AG09319 (cell line): Measurements from ENCODE around the gene BOC.

Experiments
- DNase-seq: peaks from one replicate; pipeline ENCODE4 v3.0.0-alpha.2; 2010; ENCODE audit warnings: low read depth; ENCODE audit errors: extremely low read depth
- TF ChIP-seq, protein P1 (sequence below): IDR thresholded peaks from 2 replicates; pipeline ENCODE4 v1.5.1; 2011; ENCODE audit warnings: low read depth, mild to moderate bottlenecking, inconsistent platforms, low read length, moderate library complexity

The BOC gene

DNA sequence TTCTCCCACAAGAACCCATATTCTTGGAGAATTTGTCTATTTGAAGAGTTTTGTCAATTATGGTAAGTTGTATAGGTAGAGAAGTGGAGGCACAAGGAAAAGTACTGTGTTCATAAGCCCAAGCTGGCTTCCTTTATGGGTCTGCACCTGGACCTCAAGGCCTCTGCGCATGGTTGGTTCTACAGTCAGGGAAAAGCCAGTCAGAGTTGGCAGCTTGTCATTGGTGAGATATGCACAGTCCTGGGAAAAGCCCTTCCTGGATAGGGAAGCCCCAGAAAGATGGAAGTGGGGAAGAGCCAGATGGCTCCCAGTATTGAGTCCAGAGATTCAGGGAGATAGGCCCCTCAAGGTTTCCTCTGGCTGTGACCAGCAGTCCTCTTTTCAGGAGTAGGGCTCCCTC lies 15.8 kb downstream of the BOC start:
- DNase-seq = no peak
- TF ChIP-seq, protein P1, sequence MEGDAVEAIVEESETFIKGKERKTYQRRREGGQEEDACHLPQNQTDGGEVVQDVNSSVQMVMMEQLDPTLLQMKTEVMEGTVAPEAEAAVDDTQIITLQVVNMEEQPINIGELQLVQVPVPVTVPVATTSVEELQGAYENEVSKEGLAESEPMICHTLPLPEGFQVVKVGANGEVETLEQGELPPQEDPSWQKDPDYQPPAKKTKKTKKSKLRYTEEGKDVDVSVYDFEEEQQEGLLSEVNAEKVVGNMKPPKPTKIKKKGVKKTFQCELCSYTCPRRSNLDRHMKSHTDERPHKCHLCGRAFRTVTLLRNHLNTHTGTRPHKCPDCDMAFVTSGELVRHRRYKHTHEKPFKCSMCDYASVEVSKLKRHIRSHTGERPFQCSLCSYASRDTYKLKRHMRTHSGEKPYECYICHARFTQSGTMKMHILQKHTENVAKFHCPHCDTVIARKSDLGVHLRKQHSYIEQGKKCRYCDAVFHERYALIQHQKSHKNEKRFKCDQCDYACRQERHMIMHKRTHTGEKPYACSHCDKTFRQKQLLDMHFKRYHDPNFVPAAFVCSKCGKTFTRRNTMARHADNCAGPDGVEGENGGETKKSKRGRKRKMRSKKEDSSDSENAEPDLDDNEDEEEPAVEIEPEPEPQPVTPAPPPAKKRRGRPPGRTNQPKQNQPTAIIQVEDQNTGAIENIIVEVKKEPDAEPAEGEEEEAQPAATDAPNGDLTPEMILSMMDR = no peak

DNA sequence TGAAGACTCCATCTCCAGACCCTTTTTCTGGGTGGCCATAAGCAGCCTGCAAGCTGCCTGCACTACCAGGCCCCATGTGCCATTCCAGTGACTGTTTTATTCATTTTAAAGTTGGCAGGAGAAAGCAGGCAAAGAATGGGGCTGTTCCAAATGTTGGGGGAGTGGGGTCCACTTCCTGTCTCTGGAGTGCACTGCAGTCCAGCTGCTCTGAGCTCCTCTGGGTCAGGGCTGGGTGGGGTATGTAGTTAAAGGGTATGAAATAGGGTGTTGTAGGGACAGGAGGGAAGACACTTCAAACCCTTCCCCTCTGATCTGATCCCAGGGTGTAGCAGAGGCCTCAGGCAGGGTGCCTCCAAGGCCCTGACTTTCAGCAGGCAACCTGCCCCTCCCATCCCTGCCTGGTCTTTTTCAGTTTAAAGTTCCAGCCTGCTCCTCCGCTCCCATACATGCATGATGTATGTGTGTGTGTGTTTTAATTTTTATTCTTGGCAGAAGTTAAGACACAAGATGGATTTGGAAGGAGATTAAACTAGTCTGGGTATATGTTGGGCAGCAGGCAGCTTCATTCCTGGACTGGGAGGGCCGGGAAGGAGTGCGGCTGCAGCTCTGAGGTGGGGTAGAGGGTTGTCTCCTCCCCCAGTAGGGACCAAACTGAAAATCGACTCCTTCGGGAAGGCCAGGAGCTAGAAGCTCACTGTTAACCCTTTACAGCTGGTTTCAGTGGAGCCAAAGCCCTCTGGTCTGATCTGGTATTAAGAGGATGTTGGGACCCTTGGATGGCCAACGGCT lies 17.3 kb downstream of the BOC start:
- TF ChIP-seq, protein P1 = no peak
- DNase-seq = no peak

DNA sequence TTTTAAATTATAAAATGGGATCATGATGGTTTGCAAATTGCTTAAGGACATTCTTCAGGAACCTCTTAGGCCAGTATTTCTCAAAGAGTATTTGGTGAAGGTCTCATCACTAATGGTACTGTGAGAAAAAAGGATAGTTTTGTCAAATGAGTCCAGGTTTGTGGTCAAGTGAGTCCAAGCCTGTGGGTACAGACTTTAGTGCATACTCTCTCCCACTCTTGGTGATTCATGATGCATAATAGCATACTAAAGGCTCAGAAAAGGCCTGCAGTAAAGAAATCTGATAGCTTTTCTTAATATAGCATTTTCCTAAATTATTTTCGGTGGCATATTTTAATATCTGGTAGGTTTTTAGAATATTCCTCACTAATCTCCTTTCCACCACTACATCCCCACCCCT lies 20.0 kb downstream of the BOC start:
- TF ChIP-seq, protein P1 = no peak
- DNase-seq = no peak

DNA sequence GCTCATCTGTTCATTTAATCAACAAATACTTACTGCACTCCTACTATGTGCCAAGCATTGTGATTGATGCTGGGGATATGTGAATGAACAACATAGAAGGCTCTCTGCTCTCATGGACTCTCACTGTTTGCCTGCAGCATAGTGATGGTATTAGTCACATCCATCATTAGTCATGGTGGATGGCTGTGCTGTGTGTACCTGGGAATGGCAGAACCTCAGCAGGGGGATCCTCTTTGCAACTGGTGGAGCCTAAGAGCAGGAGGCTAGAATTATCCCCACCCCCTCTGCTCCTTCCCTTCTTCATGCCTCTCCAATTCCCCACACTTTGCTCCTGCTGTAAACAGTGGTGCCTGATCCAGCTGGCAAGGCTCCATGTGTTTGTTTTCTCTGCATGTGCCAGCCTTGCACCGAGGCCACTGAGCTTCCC lies 20.5 kb downstream of the BOC start:
- DNase-seq = no peak
- TF ChIP-seq, protein P1 = no peak

DNA sequence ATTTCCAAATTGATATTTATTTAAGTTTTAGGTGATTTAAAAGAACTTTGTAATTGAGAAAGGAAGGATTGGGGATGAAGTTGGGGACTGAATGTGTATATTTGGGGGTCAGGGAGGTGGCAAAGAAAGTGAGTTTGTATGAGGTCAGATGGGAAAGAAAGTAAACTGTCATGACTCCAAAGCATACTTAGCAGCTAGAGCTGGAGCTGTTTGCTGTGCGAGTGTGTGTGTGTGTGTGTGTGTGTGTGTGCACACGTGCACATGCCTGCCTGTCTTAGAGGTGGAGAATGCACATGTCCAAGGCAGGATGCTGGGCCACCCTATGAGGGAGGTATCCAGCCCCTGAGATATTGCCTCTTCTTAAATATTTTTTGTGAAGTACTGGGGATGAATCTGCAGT lies 21.0 kb downstream of the BOC start:
- TF ChIP-seq, protein P1 = no peak

DNA sequence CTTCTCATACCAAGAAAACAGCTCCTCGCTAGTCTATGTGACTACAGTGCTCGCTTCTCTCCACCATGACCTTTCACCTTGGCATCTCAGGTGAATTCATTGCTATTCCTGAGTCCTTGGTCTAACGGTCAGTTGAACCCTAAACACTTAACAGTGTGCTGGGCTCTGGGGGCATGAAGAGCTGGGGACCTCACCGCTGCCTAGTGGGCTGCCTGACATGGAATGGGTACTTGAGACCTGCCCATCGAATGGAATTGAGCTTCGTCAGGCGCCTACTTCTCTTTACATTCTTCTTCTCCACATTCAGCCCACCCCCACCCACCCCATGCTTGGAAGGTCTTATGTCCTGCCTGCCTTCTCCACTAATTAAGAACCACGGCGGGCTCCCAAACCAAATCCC lies 22.1 kb downstream of the BOC start:
- TF ChIP-seq, protein P1 = no peak
- no peak for DNase-seq

More for the DNA sequence above, 21.0 kb downstream of the BOC start:
- no peak for DNase-seq

DNA sequence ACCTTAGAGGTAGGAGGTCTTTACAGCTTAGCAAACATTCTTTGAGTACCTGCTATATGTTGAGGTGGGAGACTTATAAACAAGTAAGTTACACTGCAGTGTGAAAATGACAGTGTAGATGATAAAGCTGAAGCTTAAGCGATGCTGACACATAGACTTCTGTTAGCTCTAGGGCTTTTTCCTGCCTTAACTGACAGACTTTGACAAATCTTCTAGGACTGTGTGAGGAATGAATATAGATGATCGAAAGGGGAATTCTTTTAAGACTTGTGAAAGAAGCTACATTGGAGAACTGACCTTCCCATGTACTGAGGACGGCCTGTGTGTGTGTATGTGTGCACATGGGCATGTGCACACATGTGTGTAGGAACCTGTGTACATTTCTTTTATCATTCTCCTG lies 22.7 kb downstream of the BOC start:
- DNase-seq = no peak

More for the DNA sequence above, 22.7 kb downstream of the BOC start:
- TF ChIP-seq, protein P1 = no peak
